Sigmoid colon (tissue), 4 donors: Measurements from ENCODE around the gene RBM33.

Experiments used
- POLR2AphosphoS5 ChIP-seq, 4 donors: sonication (generic); formaldehyde crosslinking; IDR thresholded peaks; one replicate each; pipeline ENCODE4 v1.6.1; 2017; ENCODE audit warnings: antibody characterized with exemption in 4 of 4
- TF ChIP-seq, protein P1 (sequence below), 4 experiments: fragments of 450-650 bp in 3 of 4; fragments of 200-600 bp in 1 of 4; IDR thresholded peaks; one replicate each; pipeline ENCODE4 v1.5.1; 2016 to 2019; ENCODE audit warnings: antibody characterized with exemption in 4 of 4, mild to moderate bottlenecking in 3 of 4, moderate library complexity in 2 of 4

DNA sequence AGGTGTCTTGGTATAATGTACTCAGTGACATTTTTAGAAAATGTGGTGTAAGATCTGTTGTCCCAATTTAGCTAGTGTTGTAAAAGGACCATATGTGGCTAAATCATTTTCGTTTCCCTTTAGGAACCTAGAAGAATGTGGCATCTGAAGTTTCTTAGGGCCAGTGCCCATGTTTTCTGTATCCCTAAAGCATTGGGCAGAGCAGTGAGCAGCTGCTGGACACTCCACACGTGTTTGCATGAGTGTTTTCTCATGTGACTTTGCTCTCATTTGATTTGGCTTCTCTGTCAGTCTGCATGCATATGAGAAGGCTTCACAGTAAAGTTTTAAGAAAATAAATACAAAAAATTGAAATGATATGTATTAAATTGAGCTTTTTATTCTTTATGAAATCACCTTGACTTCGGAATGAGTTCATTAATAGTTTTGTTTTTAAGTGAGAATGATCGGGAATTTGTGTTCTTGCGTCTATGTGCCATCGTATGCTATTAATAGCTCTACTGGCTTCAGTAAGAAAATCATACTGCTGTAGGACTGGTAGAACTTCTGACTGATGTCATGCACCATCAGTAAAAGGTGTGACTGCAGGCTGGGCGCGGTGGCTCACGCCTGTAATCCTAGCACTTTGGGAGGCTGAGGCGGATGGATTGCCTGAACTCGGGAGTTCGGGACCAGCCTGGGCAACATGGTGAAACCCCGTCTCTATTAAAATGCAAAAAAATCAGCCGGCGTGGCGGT lies 61.3 kb downstream of the RBM33 start:
- TF ChIP-seq, protein P1, sequence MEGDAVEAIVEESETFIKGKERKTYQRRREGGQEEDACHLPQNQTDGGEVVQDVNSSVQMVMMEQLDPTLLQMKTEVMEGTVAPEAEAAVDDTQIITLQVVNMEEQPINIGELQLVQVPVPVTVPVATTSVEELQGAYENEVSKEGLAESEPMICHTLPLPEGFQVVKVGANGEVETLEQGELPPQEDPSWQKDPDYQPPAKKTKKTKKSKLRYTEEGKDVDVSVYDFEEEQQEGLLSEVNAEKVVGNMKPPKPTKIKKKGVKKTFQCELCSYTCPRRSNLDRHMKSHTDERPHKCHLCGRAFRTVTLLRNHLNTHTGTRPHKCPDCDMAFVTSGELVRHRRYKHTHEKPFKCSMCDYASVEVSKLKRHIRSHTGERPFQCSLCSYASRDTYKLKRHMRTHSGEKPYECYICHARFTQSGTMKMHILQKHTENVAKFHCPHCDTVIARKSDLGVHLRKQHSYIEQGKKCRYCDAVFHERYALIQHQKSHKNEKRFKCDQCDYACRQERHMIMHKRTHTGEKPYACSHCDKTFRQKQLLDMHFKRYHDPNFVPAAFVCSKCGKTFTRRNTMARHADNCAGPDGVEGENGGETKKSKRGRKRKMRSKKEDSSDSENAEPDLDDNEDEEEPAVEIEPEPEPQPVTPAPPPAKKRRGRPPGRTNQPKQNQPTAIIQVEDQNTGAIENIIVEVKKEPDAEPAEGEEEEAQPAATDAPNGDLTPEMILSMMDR (IDR thresholded peaks at IDR 0.05) = no peak
- TF ChIP-seq POLR2AphosphoS5 (IDR thresholded peaks at IDR 0.05) = no peak
